Left cardiac atrium (tissue), 4 donors: Measurements from ENCODE around the gene PUS3. TPM values are rescaled to one million over a fixed set of nuclear protein-coding genes. Genes with fewer than 3 reads are reported as not detected.
"Not testable (repeated sequence)": the region's sequence is repeated elsewhere in the genome, so short reads cannot be mapped to it uniquely, and the experiment has no call there.

Experiments used
- ATAC-seq, 2 donors: fragments of 200-7000 bp; cut with Tn5 transposase; one replicate each; pipeline ENCODE4 v1.9.1; 2020; ENCODE audit warnings: mild to moderate bottlenecking in 2 of 2, moderate library complexity in 2 of 2
- DNase-seq: peaks from one replicate; pipeline ENCODE4 v3.0.0-alpha.2; 2020
- intact Hi-C, 2 donors: fragments of 100-400 bp; cut with DNase I; formaldehyde crosslinking; loops; one replicate each; pipeline versions ENCODE4 v1.14.1 to v1.15.1; 2022 to 2023
- total RNA-seq, 2 donors: library from RNA; stranded (reverse); fragmentation: NEBNext Ultra II Directional; extraction: Animal tissue kit (Norgen Biotek cat#: 25700); gene quantifications; one replicate each; pipeline ENCODE4 v1.2.1, GENCODE V29; 2021
- donor health status: DM: no; HTN: yes; CAD: no.
- donor health status: DM: no; HTN: yes; CAD: no; lungs with severe emphysema.
- donor health status: DM: yes; HTN: yes; CAD: no.
- donor health status: Dilated cardiomyopathy.

PUS3 gene
- total RNA-seq, 2 donors from 2014 or later: 6.9 to 8.2 TPM

DNA sequence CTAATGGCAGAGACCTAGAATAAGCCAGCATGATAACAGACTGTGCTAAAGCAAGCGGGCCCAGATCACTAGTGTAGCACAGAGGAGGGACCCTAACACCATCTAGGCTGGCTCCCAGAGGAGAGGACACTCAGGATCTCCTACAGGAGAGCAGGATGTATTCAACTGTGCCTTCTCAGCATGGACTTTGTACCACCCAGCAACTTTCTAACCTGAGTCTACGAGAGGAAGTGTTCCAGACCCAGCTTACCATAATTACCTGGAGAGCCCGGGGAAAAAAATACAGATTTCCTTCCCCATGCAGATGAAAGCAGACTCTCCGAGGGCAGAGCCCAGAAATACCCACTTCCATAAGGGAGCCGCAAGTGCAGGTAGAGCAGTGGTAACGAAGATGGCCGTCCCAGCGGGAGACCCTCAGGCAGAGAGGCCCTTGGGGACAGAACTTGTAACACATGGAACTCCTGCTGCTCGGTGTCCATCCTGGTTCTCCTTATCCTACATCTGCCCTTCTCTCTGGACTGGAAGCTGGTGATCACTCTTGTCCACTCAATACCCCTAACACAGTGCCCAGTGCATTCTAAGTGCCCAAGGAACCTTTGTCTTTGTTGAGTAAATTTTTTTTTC is 21.5 kb upstream of the PUS3 start:
- intact Hi-C loops: loop anchor here (2.0 to 5.0 kb wide), 2 partner anchors 138 to 270 kb away; partner anchors contain the start of gene CDON (in 1 of the 2)
- ATAC-seq: no peak
- no peak for DNase-seq

DNA sequence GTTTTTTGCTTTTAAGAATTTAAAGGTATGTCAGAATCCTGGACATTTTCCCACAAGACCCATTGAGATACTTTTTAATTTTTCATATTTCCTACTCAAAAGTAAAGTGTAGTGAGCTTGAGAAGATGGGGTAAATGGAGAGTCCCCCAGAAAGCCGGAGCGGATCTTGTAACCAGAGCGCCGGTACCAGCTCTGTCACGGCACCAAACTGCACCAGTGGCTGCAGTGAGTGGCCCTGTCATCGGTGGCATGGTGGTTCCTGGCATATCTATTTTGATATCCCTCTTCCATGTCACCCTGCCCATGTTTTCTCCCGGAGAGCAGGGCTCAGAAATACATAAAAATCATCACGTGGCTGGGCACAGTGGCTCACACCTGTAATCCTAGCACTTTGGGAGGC is 20.6 kb upstream of the PUS3 start:
- no peak for ATAC-seq
- intact Hi-C loops: loop anchor here (1.0 to 5.0 kb wide), 3 partner anchors 139 to 271 kb away; partner anchors contain the start of gene CDON (in 1 of the 2)
- no peak for DNase-seq

DNA sequence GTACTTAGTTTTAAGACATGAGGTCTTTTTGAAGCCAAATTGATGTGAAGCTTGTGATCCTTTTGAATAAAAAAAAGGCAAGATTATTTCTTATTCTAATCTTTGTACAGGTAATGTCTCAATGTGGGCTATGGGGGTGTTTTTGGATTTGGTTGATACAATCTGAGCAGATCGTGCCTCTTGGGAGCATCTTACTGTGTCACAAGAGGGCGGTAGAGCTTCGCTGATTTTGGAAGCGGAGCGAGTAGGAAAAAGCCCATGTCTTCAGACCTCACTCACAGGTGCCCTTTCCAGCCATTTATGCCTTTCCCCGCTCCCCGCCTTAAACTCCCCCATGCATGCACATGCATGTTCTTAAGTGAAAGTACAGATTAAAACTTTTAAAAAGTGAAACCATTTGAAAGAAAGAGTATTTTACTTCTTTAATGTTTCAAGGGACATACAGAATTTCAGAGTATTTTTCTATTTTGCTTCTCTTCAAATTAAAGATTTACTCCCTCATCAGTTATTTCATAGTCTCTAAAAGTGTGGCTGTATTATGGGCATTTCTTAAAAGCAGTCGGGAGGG is 20.1 kb upstream of the PUS3 start:
- intact Hi-C loops: loop anchor here in 1 of 2 donors (1.0 to 5.0 kb wide), 2 partner anchors 139 to 271 kb away; partner anchors contain the start of gene CDON
- peak; percentile 80 to 89 for ATAC-seq
- peak; percentile 55 for DNase-seq

DNA sequence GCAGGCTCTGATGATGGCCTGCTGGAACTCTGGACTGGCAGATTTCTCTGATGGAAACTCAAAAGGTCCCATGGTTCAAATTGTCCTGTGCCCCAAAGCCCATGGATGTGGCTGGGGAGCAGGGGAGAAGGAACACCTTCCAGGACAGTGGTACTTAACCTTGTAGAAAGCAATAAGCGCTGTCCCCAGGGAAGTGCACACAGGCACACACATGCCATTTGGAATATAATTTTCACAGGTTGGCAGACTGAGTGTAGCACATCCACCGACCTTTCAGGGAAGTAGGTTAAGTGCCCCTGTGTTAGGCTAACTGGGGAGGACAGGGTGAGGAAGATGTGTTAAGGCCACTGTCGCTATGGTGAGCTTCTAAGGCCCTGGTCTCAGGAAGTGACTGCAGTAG is 19.1 kb upstream of the PUS3 start:
- intact Hi-C loops: loop anchor here in 1 of 2 donors (5.0 kb wide), 1 partner anchor 140 kb away; the partner anchor contains the start of gene CDON
- DNase-seq (no peak), ATAC-seq (no peak)

DNA sequence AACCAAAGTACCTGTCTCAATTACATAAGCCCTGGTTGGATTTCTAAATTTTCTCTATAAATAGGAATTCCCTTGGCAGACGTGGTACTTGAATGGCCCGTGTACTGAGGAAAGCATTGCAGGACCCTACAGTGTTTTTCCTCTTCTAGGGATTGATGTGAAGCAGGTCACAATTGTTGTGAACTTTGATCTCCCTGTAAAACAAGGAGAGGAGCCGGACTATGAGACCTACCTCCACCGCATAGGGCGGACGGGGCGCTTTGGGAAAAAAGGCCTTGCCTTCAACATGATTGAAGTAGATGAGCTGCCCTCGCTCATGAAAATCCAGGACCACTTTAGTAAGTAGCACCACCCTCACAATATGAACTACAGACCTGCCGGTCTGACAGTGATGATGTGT is 18.0 kb upstream of the PUS3 start:
- intact Hi-C loops: loop anchor here in 1 of 2 donors (5.0 kb wide), 1 partner anchor 141 kb away; the partner anchor contains the start of gene CDON
- ATAC-seq (no peak), DNase-seq (no peak)

DNA sequence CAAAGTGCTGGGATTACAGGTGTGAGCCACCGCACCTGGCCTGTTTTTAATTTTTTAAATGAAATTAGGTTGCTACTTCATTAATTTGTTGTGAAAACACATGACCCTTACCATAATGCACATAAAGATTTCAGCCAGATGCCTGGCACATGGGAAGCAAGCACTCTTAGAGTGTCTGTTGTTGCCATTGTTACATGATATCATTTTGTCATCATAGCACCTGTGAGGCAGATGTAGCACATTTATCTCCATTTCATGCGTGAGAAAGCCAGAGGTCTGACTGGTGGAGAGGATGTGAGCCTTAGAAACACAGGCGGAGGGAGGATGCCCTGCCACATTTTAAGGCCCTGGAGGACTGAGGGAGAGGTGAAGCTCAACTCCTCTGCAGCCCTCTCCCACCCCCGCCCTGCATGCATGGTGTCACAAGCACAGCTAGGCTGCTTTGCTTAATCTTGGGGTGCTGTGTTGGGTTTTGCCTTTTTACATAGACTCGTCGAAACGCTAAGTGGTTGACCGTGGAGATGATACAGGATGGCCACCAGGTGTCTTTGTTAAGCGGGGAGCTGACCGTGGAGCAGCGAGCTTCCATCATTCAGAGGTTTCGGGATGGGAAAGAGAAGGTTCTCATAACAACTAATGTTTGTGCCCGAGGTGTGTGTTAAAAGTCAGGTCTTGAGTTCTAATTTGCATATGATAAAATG is 15.3 kb upstream of the PUS3 start:
- intact Hi-C loops: no loop called here
- ATAC-seq (no peak), DNase-seq (no peak)

DNA sequence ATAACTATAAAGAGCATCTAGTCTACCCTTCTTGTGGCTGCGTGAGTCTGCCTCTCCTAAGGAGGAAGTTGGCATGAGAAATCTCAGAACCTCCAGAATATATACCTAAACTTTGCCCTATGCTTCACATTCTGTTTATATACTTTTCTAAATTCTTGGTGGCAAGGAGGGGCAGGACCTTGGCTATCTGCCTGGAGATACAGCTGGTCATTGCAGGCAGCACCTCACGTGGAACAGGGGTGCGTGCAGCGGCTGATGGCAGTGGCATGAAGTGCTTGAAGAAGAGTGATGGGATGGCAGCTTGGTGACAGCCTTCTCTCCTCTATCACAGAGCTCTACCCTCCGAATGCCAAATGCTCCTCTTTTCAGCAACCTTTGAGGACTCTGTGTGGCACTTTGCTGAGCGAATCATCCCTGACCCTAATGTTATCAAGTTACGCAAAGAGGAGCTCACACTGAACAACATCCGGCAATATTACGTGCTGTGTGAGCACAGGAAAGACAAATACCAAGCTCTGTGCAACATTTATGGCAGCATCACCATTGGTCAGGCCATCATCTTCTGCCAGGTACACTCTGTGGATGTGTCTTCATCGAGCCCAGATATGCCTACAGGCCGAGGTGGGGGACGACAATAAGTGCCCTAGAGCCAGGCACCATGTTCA is 13.8 kb upstream of the PUS3 start:
- DNase-seq (no peak), ATAC-seq (no peak)
- intact Hi-C loops: no loop called here

DNA sequence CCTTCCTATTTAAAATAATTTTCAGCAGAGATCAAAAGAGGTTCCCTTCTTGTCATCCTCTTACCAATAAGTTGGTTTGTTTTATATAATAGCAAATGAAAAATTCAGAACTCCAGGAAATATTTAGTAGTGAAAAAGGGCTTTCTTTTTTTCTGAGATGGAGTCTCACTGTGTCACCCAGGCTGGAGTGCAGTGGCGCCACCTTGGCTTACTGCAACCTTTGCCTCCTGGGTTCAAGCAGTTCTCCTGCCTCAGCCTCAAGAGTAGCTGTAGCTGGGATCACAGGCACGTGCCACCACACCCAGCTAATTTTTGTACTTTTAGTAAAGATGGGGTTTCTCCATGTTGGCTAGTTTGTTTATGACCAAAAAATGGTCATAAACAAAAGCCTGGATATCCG is 11.6 kb upstream of the PUS3 start:
- DNase-seq, intact Hi-C loops, ATAC-seq: not testable (repeated sequence)

DNA sequence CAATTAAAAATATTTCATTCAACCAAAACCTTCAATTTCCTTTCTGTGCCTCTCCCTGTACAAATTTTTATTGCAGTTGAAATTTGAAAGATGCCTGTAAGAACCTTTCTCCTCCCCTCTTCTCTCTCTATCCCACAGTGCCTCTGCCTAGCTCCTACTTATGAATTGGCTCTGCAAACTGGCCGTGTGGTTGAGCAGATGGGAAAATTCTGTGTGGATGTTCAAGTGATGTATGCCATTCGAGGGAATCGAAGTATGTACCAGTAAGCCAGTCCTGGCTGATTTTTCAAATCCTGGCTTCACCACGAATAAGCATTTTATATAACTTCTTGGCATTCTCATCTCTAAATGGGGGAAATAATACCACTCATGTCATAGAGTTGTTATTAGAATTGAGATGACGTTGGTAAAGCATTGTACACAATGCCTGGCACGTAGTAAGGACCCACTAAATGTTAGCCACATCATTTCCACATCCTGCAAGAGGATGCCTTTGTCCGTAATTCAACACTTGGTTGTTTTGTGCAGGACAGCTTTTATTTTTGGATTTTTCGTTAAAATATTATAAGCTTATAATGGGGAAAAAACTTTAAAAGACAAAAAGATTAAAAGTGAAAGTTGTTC is 7.3 kb upstream of the PUS3 start:
- DNase-seq: no peak
- ATAC-seq: no peak
- intact Hi-C loops: no loop called here

DNA sequence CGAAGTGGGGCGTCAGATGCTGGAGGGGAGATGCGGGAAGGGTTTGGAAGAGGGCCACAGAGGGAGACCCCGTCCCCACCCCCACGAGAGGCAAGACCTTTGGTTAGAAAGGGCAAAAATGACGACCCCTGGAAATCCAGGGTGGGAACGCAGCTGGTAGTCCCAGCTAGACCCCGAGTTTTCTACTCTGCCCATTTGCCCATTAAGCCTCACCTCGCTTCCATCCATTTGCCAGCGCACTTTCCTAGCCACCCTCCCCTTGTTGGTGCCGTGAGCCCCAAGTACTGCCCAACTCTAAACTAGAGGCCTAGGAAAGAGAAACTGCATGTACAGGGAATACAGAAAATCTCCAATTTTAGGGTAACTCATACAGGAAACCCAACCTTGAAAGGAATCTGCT is 1.7 kb upstream of the PUS3 start:
- no peak for DNase-seq
- ATAC-seq: no peak
- intact Hi-C loops: no loop called here

DNA sequence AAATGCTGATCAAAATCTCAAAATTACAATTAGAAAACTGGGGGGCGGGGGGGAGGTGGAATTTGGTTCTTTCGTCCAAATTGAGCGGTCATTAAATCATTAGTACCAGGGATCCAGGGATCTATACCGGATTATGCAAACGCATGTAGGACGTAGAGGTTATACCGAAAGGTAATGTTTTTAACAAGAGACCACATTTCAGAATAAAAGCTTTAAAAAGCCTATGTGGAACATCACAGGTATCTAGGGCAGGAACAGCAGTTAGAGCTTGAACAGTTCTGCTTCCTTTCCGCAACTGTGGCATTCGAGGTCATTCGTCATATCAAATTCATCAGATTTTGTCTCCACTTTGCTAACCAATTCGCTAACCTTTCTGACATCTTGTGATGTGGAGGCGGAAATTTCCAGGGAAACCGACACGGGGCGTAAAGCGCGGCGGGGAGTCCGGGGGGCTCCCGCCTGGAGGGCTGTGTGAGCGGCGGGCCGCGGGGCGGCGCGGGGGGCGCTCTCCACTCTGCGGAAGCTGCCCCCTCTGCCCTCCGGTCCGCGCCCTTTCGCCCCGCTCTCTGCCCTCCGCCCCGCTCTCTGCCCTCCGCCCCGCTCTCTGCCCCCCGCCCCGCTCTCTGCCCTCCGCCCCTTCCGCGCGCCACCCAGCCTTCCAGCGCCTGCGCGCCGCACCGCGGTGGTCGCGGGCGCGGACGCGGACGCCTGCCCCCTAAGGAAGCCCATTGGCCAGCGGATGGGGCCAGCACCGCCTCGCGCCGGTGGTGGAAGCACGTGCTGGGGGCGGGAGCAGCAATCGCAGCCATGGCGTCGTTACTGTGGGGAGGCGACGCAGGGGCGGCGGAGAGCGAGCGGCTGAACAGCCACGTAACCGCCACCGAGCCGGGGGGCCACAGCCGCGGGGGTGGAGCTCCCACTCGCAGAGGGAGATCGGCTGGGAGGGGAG is 979 bp upstream of the PUS3 start, which contains the start of gene DDX25:
Gene DDX25, plus strand, starts transcription at position 798 of the 949 bp plus-strand sequence. Its CDS starts 10 bp downstream, at position 808.
- DNase-seq: no peak
- intact Hi-C loops: no loop called here
- peak; percentile 18 to 19 for ATAC-seq

DNA sequence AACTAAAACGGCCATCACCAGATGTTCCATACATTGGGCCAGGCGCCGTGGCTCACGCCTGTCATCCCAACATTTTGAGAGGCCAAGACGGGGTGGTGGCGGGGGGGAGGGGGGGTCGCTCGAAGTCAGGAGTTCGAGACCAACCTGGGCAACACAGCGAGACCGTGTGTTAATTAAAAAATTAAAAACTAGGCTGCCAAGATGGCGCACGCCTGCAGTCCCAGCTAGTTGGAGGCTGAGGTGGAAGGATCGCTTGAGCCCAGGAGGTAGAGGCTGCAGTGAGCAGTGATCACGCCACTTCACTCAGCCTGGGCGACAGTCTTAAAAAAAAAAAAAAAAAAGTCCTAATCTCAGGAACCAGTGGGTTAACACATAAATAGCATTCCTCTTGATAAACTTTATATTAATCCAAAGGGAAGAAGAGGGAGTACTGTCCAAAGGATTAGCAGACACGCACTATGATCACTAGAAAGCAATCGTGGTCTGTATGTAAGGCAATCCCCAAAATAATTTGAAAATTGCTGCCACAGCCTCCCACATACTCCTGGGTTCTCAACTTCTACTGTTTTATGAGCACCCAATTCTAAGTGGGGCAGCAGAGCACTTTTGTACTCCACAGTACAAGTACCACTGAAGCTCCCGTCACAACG is 604 bp downstream of the PUS3 start:
- ATAC-seq (peak in 1 of 2 donors; percentile 25), DNase-seq (no peak)
- intact Hi-C loops: no loop called here

DNA sequence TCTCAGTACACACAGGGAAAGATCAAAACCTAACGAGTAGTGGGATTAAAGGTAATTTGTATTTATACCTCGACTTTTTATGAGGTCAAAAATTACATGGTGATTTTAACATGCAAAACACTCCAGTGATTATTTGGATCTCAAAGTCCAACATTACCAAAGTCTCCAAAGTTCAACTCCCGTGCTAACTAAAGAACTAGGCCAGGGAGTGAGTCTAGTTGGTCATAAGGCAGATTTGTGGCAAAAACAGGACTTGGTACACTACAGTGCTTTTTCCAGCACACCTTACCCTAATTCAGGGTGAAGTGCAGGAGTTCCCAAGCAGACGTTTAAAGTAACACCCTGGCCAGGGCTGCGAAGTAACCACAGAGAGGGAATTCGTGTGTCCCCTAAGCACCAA is 1.1 kb downstream of the PUS3 start:
- no peak for DNase-seq
- intact Hi-C loops: no loop called here

DNA sequence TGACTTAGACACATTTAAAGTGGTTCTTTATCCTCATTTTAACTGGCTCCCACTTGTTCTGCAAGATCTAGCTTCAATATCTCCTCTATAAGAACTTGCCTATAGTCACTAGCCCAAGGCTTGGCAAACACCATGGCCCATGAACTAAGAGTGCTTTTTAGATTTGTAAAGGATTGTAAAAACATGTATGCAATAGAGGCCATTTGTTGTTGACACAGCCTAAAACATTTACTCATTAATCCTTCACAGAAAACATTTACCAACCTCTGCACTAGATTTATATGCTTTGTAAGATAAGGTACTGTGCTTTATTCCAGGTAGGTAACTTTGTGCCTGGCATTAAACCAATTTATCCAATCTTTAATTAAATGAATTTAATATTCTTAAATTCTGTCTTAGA is 10.0 kb downstream of the PUS3 start:
- DNase-seq: no peak
- ATAC-seq: no peak
- intact Hi-C loops: no loop called here

More for the DNA sequence above, 1.1 kb downstream of the PUS3 start:
- ATAC-seq: no peak

DNA sequence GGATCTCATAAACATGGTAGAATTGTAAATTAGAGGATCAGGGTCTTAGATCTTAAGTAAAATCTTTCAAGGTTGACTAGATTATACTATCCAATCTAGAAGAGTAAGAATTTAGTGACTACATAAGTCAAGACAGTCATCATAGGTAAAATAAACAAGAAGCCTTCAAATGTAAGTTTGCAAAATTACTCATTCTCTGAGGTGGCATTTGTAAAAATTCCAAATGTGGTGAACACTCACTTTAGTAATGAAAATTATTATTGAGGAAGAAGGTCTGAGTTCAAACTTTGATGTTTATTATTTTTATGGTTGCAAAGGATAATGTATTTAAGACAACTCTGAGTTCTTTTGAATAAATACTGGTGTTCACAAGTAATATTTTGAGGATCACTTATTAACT is 10.9 kb downstream of the PUS3 start:
- intact Hi-C loops: no loop called here
- ATAC-seq (no peak), DNase-seq (no peak)

DNA sequence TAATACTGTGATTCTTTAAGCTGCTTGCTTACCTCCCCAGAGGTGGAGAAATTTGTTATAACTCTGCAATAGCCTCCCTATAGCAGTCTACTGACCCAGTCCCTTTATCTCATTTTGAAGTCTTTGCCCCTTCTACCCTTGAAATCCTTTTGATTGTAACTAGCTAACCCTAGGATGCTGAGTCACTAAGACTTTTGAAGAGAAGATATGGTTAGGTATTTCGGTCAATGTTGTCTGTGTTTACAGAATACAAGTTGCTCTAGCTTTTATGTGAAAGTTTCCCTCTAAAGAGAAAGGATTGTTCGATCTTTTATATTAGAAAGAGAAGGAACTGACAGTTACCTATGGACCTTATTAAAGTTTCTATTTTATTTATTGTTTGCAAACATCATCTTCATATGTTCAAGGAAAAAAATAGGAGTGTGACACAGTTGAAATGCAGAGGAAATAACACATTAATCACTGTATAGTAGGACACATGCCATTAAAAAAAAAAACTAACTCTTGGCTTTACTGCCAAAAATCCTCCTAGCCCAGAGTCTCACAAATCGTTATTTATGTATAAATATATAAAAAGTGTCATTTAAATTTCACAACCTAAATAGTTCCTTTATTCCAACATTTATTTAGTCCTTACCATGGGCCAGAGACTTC is 12.4 kb downstream of the PUS3 start:
- no peak for DNase-seq
- intact Hi-C loops: no loop called here
- ATAC-seq: no peak
